Measurements from ENCODE around the gene CCR1.

- TF ChIP-seq CTCF (conservative IDR thresholded peaks at IDR 0.05) (no peak), ZFX (IDR thresholded peaks at IDR 0.05) (no peak)
Observed at GRCh38 chr3:46205286-46205960, 2.7 kb downstream of the CCR1 start.

All from C4-2B (cell line).